Uterus (tissue), 2 donors: Measurements from ENCODE around the gene STK17A.

ENCODE experiments used
- POLR2A ChIP-seq, 2 donors: fragments of 450-650 bp; IDR thresholded peaks; one replicate each; pipeline ENCODE4 v1.6.1; 2016; ENCODE audit warnings: antibody characterized with exemption in 2 of 2, mild to moderate bottlenecking in 1 of 2, moderate library complexity in 1 of 2
- TF ChIP-seq, protein P1 (sequence below), 4 experiments: fragments of 200-600 bp in 2 of 4; fragments of 450-650 bp in 2 of 4; sonication (generic) in 2 of 4; IDR thresholded peaks; one replicate each; pipeline ENCODE4 v1.5.1; 2016 to 2019; ENCODE audit warnings: antibody characterized with exemption in 4 of 4, mild to moderate bottlenecking in 2 of 4, moderate library complexity in 1 of 4

DNA sequence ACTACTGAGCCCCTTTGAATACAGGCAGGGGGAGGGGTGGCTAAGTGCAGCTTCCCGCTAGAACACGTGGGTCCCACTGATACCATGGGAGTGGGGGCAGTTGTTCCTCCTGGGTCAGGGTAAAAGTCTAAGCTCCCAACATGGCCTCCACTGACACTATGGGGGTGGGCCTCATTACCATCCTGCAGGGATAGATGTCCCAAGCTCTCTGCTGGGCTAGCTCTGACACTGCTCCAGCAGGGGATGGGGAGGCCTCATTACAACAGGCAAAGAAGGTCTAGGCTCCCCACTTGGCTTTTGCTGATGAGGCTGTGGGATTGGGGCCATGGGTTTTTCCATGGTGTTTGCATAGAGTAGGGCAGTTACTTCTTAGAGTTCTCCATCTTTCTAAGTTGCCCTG is 51.5 kb downstream of the STK17A start:
- TF ChIP-seq, protein P1, sequence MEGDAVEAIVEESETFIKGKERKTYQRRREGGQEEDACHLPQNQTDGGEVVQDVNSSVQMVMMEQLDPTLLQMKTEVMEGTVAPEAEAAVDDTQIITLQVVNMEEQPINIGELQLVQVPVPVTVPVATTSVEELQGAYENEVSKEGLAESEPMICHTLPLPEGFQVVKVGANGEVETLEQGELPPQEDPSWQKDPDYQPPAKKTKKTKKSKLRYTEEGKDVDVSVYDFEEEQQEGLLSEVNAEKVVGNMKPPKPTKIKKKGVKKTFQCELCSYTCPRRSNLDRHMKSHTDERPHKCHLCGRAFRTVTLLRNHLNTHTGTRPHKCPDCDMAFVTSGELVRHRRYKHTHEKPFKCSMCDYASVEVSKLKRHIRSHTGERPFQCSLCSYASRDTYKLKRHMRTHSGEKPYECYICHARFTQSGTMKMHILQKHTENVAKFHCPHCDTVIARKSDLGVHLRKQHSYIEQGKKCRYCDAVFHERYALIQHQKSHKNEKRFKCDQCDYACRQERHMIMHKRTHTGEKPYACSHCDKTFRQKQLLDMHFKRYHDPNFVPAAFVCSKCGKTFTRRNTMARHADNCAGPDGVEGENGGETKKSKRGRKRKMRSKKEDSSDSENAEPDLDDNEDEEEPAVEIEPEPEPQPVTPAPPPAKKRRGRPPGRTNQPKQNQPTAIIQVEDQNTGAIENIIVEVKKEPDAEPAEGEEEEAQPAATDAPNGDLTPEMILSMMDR (IDR thresholded peaks at IDR 0.05) = no peak
- no peak for TF ChIP-seq POLR2A (IDR thresholded peaks at IDR 0.05)
